ENCODE data around the gene UBE2S.
A peak's percentile ranks its signal among the peaks of the same experiment; 100 is the strongest.
"Not testable (repeated sequence)": the region's sequence is repeated elsewhere in the genome, so short reads cannot be mapped to it uniquely, and the experiment has no call there.

UBE2S gene

DNA sequence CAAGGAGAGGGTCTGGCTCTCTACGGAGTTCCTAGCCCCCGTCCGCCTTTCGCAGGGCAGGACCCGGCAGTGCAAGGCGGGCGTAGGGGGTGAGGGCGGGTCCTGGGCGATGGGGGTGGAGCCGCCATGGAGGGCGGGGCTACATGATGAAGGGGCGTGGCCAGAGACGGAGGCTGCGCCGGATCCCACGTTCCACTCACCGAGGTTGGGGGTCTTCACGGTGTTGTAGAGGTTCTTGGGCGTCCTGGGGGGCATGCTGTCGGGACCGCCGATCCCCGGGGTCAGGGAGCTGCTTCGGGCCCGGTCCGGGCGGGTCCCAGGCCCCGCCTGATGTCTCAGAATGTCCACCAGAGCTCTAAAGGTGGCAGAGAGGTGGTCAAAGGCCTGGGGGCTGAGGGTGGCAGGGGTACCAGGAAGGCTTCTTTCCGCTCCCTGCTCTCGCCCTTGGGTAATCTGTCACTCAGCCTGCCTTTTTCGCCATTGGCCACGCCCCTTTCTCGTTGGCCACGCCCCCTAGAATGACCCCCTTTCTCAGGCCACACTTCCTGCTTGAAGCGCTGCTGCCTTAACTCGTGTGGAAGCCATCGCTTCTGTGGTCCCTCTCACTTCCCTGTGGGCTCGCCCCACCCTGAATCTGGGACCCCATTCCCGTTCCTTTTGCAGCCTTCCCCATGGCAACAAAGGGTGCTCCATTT is 33.0 kb upstream of the UBE2S start:
- no peak for DNase-seq (ENCODE audit: low spot score)

DNA sequence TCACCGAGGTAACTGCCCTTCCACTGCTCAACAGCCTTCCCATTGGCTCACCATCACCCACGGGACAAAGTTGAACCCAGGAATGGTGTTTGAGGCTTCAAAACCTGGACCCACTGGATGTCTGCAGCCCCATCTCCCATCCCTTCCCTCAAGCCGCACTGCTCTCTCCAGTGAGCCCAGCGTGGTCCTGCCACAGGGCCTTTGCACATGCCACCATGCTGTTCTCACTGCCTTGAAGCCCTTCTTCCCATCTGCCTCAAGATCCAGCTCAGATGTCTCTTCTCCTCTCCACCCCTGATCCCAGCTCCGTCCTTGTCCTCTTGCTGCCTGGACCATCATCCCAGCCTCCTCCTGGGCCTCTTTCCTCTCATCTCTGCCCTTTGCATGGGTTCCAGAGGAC is 31.5 kb upstream of the UBE2S start:
- no peak for DNase-seq (ENCODE audit: low spot score)

DNA sequence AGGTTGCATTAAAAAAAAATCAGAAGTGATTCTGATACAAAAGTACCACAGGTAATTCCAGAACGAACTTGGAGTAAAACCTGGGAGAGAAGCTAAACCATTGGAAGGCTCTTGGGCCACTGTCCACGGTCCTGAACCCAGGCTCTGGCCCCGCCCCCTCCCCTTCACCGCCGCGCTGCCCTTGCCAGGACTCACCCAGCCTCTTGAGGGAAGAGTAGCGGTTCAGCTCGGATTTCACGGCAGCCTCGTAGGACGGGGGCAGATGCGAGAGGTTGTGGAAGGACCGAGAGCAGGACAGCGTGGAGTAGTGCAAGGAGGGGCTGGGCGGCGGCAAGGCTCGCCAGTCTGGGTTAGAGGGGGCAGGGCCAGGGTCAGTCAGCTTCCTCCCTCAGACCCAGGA is 29.8 kb upstream of the UBE2S start:
- DNase-seq (ENCODE audit: low spot score), result peak; percentile 33

DNA sequence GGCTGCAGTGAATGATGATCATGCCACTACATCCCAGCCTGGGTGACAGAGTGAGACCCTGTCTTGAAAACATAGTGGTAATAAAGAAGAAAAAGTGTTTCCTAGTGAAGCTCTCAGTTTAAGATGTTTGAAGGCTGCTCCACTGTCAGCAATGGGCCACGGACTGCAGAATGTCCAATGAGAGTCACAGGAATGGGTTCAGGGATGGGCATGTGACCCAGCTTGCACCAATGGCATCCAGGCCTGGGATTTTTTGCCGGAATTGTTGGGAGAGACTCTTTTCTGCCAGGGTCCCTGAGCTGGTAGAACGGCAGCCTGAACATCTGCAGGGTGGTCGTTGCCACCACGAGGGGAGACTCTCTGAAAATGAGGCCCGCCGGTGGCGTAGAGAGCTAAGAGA is 29.3 kb upstream of the UBE2S start:
- DNase-seq (ENCODE audit: low spot score), result no peak

DNA sequence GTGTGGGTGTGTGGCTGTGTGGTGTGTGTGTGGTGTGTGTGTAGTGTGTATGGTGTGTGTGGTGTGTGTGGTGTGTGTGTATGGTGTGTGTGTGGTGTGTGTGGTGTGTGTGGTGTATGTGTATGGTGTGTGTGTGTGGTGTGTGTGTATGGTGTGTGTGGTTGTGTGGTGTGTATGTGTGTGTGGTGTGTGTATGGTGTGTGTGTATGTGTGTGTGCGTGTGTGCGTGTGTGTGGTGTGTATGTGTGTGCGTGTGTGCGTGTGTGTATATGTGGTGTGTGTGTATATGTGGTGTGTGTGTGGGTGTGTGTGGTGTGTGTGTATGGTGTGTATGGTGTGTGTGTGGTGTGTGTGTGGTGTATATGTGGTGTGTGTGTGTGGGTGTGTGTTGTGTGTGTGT is 27.4 kb upstream of the UBE2S start:
- no peak for DNase-seq (ENCODE audit: low spot score)

DNA sequence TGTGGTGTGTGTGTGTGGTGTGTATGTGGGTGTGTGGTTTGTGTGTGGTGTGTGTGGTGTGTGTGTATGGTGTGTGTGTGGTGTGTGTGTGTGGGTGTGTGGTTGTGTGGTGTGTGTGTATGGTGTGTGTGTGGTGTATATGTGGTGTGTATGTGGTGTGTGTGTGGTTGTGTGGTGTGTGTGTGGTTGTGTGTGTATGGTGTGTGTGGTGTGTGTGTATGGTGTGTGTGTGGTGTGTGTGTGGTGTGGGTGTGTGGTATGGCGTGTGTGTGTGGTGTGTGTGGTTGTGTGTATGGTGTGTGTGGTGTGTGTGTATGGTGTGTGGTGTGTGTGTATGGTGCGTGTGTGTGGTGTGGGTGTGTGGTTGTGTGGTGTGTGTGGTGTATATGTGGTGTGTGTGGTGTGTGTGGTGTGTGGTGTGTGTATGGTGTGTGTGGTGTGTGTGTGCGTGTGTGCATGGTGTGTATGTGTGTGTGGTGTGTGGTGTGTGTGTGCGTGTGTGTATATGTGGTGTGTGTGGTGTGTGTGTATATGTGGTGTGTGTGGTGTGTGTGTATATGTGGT is 26.9 kb upstream of the UBE2S start:
- no peak for DNase-seq (ENCODE audit: low spot score)

DNA sequence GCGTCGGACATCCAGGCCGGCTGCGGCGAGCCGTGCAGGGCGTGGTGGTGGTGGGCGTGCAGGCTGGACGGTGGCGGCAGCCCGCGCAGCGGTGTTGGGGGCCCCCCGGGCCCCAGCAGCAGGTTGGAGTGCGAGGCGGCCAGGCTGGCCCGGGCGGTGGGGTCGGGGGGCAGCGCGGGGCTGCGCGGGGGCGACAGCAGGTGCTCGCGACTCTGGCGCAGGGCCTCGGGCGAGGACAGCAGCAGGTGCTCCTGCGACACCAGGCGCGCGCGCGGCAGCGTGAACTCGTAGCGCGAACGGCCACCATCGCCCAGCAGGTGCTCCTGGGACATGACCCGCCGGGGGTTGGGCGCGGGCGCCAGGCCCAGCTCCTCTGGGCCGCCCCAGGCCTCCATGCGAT is 25.7 kb upstream of the UBE2S start:
- DNase-seq (ENCODE audit: low spot score), result no peak

DNA sequence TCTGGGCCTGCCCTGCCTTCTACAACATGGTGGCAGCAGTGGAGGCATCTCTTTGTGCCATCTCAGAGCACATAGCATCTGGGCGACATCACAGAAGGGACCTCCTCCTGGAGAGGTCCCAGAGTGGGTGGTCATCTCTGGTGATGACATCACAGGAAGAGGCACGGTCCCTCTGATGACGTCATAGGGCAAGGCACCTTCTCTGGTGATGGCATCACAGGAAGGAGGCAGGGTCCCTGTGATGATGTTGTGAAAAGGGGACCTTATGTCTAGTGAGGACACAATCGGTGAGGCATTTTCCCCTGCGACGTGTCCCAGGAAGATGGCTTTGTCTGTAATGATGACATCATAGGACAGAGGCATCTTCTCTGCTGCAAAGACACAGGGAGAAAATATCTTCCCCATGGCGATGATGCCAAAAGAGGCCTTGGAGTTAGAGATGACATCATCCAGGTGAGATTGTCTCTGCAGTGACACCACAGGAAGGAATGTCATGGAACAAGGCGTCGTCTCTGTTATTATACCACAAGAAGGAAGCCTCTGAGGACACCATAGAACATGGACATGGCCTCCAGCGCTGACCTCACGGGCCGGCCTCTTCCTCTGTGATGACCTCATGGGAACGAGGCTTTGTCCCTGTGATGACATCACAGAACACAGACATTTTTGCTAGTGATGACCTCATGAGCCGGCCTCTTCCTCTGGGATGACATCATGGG is 24.8 kb upstream of the UBE2S start:
- DNase-seq (ENCODE audit: low spot score), result no peak

DNA sequence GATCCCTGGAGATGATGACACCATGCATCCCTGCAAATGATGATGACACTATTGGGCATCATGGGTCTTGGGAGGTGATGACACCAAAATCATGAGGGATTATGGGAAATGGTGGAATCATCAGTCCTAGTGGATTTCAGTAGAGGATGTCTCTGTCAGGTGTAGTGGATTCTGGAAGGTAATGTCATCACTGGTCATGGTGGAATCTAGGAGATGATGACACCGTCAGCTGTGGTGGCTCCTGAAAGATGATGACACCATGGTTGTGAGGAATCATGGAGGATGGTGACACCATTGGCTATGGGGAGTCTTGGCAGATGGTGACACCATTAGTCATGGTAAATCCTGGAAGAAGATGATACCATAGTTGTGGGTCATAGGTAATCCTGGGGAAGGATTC is 23.6 kb upstream of the UBE2S start:
- DNase-seq (ENCODE audit: low spot score), result no peak

DNA sequence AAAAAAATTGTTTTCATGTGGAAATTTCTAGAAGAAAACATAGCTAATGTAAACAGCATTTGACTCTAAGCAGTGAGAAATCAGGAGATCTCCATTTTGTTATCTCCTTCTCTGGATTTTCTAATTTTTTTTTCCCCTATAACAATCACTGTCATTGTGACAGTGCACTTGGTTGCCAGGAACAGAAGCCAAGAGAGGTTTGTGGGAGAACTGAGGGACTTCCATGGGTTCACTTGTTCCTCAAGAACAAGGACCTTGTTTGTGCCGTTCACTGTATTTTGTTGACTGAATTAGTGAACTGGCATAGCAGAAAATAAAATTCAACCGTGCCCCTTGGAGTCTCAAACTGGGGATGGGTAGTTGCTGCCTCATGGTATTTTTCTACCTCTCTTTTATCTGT is 18.5 kb upstream of the UBE2S start:
- peak; percentile 92 for DNase-seq (ENCODE audit: low spot score)

DNA sequence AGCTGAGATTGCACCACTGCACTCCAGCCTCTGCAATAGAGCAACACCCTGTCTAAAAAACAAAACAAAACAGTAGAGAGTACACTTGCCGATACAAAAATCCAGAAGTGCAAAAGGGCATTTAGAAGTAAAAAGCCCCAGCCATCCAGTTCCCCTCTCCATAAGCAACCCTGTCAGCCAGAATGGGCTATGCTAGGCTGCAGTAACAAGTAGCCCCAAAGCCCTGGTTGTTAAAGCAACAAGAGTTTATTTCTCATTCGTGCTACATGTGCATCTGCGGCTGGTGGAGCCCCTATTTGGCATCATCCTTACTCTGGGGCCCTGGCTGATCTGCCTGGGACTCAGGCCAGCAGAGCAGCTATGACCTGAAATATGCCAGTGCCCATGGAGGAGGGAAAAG is 16.9 kb upstream of the UBE2S start:
- no peak for DNase-seq (ENCODE audit: low spot score)

DNA sequence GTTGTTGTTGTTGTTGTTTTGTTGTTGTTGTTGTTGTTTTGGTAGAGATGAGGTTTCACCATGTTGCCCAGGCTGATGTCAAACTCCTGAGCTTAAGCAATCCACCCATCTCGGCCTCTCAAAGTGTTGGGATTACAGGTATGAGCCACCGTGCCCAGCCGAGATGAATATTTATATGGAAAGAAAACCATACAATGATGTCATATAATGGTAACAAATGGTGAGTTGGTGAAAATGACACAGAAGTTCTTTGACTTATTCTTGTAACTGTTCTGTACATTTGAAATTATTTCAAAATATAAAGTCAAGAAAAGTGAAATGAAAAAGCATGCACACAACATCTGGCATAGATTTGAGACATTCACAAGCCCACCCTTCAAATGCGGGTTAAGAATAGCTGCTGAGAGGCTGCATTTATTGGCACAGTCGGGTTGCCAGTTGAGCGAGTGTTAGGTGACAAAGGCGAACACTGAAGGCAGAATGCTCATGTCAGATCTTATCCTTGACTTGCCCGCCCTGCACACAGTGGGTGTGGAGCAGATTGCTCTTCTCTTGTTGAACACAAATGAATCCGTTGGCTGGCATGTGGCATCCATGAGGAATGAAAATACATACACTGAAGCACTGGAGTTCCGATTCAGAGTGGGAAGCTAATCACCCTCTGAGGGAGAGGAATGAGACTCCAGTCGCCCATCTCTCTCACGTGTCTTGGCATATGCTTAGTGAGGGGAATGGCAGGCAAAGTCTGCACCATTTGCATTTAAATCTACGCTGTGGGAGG is 15.8 kb upstream of the UBE2S start:
- DNase-seq (ENCODE audit: low spot score), result peak; percentile 29

DNA sequence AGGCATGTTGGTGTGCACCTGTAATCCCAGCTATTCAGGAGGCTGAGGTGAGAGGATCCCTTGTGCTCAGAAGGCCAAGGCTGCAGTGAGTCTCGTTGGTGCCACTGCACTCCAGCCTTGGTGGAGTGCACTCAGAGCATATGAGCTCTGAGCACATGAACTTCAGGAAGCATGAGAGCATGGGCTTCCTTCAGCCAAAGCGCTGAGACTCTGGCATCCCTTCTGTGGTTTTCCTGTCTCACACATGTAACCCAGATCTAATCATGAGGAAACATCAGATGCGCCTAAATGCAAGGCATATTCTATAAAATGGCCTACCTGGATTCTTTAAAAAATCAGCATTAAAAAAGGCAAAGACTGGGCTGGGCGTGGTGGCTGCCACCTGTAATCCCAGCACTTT is 13.7 kb upstream of the UBE2S start:
- DNase-seq (ENCODE audit: low spot score), result not testable (repeated sequence)

DNA sequence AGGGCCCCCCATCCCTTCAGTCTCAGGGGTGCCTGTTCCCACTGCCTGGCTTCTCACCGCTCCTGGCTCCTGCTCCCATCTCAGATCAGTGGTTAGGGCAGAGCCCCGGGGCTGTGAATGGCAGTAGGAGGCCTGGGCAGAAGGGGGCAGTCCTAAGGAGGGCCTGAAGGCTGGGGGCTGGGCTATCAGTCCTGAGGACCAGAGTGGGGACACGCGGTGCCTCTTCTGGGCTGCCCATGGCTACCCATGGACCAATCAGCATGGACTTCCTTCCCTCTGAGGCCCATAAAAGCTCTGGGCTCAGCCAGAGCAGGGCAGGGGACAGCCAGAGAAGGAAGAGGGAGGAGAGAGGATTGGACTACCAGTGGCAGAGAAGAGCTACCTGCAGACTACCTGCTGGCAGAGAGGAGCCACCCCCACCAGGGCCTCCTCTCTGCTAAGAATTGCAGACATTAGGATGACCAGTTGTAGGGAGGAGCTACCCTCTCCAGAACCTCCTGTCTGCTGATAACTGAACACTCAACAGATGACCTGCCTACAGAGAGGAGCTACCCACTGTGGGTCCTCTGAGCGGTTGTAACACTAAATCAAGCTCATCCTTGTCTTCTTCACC is 12.1 kb upstream of the UBE2S start:
- peak; percentile 44 for DNase-seq (ENCODE audit: low spot score)

DNA sequence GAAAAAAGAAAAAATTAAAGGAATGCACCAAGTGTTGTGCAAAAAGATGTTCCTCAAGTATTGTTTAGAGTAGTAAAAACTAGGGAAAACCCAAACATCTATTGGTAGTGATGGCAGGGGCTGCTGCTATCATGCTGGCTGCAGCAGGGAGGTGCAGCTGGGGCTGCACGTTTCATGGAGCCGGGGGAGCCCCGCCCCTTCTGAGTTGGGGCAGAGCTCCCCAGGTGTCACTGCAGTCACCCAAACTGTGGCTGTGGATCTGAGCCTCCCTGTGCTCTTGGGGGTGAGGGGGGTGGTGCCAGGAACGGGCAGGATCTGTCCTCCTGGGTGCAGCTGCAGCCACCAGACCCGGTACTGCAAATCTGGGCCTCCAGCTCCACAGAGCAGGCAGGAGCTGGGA is 11.5 kb upstream of the UBE2S start:
- DNase-seq (ENCODE audit: low spot score), result no peak

DNA sequence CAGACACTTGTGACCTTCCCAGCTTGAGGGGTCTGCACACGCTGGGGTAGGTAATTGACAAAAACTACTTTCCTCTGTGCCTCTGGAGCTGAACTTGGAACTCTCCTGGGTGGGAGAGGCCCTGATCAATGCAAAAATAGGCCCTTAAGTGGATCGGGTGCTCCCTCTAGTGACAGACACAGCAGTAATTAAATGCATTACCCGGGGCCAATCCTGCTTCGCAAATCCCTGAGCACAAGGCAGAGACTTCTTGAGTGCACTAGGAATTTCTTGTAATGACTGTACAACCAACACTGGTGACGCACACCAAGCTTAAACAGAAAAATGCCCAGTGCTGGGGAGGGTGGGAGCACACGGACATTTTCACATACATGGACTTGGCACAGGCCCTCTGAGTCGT is 10.6 kb upstream of the UBE2S start:
- peak; percentile 90 for DNase-seq (ENCODE audit: low spot score)

DNA sequence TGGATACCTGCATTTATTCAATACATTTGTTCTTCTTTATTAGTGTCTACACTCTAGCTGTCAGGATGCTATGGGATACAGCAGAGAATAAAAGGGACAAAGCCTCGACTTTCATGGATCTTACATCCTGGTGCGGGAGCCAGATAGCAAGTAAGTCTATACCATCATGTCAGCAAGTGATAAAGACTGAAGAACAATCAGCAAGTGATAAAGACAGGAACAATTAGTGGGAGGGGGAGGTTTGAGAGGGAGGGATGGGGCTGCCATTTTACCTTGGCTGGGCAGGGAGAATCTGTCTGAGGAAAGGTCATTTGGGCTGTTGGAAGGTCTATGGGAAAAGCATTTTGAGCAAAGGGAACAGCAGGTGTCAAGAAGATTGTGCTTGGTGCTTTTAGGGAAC is 2.6 kb upstream of the UBE2S start:
- DNase-seq (ENCODE audit: low spot score), result no peak

DNA sequence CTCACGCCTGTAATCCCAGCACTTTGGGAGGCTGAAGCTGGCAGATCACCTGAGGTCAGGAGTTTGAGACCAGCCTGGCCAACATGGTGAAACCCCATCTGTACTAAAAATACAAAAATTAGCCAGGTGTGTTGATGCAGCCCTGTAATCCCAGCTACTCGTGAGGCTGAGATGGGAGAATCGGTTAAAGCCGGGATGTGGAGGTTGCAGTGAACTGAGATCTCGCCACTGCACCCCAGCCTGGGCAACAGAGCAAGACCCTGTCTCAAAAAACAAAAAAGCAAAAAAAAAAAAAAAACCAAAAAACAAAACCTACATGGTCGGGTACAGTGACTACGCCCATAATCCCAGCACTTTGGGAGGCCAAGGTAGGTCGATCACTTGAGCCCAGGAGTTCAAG is 1.6 kb upstream of the UBE2S start:
- not testable (repeated sequence) for DNase-seq (ENCODE audit: low spot score)

DNA sequence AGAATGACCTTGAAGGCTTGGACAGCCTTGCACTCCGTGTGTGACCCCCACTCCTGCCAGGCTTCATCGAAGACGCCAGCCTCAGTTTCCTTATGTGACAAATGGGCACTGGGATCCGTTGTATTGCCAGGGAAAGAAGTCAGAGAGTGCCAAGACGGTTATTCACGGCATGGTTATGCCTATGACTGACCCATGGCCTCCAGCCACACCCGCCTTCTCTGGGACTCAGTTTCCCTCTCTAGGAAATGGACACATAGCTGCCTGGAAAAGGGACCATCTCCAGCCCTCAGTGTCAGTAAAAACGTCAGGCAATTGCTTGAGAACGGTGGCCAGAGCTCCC is 915 bp upstream of the UBE2S start:
- no peak for DNase-seq (ENCODE audit: low spot score)

DNA sequence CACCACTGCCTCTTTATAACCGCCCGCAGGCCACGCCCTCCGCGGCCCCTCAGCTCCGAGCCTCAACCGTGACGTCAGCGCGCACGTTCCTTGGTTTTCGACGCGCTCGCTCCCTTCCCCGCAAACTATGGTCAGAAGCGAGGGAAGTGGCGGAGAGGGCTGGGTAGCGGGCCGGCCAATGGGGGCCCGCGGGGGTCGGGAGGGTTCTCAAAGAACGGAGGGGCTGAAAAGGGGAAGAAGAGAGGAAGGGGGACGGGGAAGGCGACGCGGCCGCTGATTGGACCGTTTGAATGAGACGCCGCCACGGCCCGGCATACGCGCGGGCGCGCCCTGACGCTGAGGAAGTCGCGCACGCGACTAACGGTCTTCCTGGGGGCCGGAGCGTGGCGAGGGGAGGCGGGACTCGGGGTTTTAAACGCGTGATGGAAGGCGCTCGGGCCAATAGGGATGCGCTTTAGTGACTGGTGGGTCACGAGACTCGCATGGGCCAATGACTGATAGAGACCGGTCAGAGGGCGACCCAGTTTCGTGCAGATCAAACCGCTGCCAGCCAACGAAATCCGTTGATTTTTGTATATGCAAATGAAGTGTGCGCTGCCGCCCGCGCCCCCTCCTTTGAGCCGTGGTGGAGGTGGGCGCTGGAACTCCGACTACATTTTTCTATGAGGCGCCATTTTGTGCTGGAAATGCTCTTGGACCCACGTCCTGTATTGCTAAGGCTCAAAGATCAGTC is 378 bp upstream of the UBE2S start:
- DNase-seq (ENCODE audit: low spot score), result peak; percentile 99

DNA sequence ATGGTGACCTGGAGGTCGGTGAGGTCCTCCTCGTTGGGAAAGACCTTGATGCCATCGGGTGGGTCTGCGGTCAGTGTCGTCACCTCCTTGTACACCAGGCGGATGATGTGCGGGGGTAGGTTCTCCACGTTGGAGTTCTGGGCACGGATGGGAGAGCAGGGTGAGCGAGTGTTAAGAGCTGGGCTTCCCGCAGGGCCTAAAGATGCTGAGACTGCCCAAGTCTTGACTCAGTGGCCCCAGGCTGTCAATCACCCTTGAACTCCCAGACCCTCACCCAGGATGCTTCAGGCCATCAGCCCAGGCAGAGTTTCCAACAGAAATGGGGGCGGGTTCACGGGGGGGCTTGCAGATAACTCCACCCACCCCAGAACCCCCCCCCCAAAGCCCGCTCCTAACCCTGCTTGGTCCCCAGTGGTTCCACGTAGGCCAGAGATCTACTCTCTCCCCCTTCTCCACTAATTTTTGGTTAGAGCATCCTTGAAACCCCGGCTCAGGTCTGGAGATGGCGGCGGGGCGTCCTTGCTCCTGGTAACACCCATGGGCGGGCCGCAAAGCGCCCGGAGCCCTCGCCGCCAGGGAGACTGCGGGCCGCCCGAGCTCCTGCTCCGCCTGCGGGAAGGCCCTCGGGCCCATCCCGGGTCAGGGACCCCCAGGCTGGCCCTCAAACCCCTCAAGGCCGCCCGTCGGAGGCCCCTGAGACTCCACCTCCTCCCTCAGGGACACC is 600 bp downstream of the UBE2S start:
- DNase-seq (ENCODE audit: low spot score), result no peak

All from Ammon's horn (tissue), 1 donor.